Effector memory CD8-positive, alpha-beta T cell (primary cell): ENCODE results near the gene SPAG9.

Source experiments
- ATAC-seq: fragments of 150-1000 bp; cut with Tn5 transposase; replicated peaks from 2 replicates; pipeline ENCODE4 v1.10.0; 2021; ENCODE audit warnings: mild to moderate bottlenecking, moderate library complexity
- DNase-seq, 3 experiments: peaks; one replicate each; pipeline ENCODE4 v3.0.0; 2021
- H3K27ac Mint-ChIP-seq, 2 donors: one replicate each; pipeline ENCODE4 v1.8.0; 2022; ENCODE audit warnings: mild to moderate bottlenecking in 2 of 2, mixed read lengths in 2 of 2, moderate library complexity in 2 of 2
- H3K27me3 Mint-ChIP-seq, 2 donors: one replicate each; pipeline ENCODE4 v1.8.0; 2022; ENCODE audit warnings: mixed read lengths in 2 of 2
- H3K36me3 Mint-ChIP-seq: one replicate; pipeline ENCODE4 v1.8.0; 2022; ENCODE audit warnings: mild to moderate bottlenecking, moderate library complexity, mixed read lengths; ENCODE audit not compliant: insufficient read depth
- H3K4me1 Mint-ChIP-seq, 2 donors: one replicate each; pipeline ENCODE4 v1.8.0; 2022; ENCODE audit warnings: low read depth in 2 of 2, mixed read lengths in 2 of 2
- H3K4me3 Mint-ChIP-seq, 2 donors: one replicate each; pipeline ENCODE4 v1.8.0; 2022; ENCODE audit warnings: mild to moderate bottlenecking in 2 of 2, mixed read lengths in 2 of 2, moderate library complexity in 2 of 2
- H3K9me3 Mint-ChIP-seq, 2 donors: one replicate each; pipeline ENCODE4 v1.8.0; 2022; ENCODE audit warnings: mixed read lengths in 2 of 2

SPAG9 gene

DNA sequence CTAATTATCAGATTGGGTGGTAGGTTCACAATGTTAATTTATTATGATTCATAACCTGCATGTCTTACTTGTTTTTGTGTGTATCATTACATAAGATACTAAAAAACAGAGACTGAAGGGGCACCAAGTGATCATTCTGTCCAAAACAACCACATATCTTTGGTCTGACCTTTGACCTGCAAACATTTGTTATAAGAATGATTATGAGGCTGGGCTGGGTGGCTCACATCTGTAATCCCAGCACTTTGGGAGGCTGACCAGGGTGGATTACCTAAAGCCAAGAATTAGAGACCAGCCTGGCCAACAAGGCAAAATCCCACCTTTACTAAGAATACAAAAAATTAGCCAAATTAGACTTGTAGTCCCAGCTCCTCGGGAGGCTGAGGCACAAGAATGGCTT is 116.4 kb downstream of the SPAG9 start:
- Mint-ChIP-seq H3K4me3 (no peak overlapping the region), H3K36me3 (peaks cover 42% of the 10 kb centered on the region), H3K27me3 (no peaks in the 10 kb centered on the region), H3K4me1 (no peaks in the 10 kb centered on the region), H3K9me3 (no peaks in the 10 kb centered on the region), H3K27ac (no peak overlapping the region)
- ATAC-seq = no peak
- no peak for DNase-seq

- no peaks in the 10 kb centered on the region for H3K4me1 Mint-ChIP-seq
- H3K36me3 Mint-ChIP-seq = peaks cover 53% of the 10 kb centered on the region
- H3K4me3 Mint-ChIP-seq = no peak overlapping the region
- no peaks in the 10 kb centered on the region for H3K27me3 Mint-ChIP-seq
- DNase-seq (peak; percentile 29 to 35 (median 35)), ATAC-seq (peak; percentile 77)
- peak overlapping the region in 1 of 2 donors; percentile 5 for H3K27ac Mint-ChIP-seq
- no peaks in the 10 kb centered on the region for H3K9me3 Mint-ChIP-seq
Observed at GRCh38 chr17:51000835-51001638, 119.6 kb downstream of the SPAG9 start.

GRCh38 chr17:50995668-50996067 is 125.0 kb downstream of the SPAG9 start:
- H3K36me3 Mint-ChIP-seq = peaks cover 84% of the 10 kb centered on the region
- H3K9me3 Mint-ChIP-seq = no peaks in the 10 kb centered on the region
- H3K27ac Mint-ChIP-seq = no peak overlapping the region
- ATAC-seq = no peak
- no peak for DNase-seq
- no peak overlapping the region for H3K4me3 Mint-ChIP-seq
- H3K4me1 Mint-ChIP-seq = no peaks in the 10 kb centered on the region
- no peaks in the 10 kb centered on the region for H3K27me3 Mint-ChIP-seq

DNA sequence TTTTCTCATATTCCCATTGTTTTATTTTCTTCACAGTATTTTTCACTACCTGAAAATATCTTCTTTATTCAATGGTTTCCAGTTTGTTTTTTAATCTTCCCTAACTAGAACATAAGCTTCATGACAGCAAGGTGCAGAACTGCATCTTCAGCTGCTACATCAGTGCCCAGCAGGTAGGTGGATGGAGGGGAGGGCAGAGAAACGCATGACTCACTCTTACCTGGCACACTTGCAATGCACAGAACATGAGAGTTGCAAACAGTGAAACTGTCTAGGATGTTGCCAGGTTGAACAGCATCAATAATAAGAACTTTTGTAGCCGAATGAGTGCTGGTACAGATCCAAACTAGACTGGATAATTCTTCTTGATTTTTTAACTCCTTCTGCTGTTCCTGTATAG is 127.1 kb downstream of the SPAG9 start:
- peaks cover 86% of the 10 kb centered on the region for H3K36me3 Mint-ChIP-seq
- H3K27ac Mint-ChIP-seq = no peak overlapping the region
- ATAC-seq (no peak), DNase-seq (no peak)
- H3K27me3 Mint-ChIP-seq = no peaks in the 10 kb centered on the region
- H3K9me3 Mint-ChIP-seq = no peaks in the 10 kb centered on the region
- H3K4me1 Mint-ChIP-seq = no peaks in the 10 kb centered on the region
- no peak overlapping the region for H3K4me3 Mint-ChIP-seq

DNA sequence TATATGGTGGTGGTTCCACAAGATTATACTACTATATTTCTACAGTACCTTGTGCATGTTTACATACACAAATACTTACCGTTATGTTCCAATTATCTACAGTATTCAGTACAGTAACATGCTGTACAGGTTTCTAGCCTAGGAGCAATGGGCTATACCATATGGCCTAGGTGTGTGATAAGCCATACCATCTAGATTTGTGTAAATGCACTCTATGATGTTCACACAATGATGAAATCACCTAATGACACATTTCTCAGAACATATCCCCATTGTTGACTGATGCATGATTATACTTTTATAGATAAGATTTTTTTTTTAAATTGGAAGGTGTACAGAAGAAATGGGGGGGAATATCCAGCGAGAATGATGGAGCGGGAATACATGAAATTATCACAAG is 131.5 kb downstream of the SPAG9 start:
- ATAC-seq (no peak), DNase-seq (no peak)
- H3K4me3 Mint-ChIP-seq = no peak overlapping the region
- H3K9me3 Mint-ChIP-seq = no peaks in the 10 kb centered on the region
- peaks cover 75% of the 10 kb centered on the region for H3K36me3 Mint-ChIP-seq
- no peaks in the 10 kb centered on the region for H3K4me1 Mint-ChIP-seq
- no peak overlapping the region for H3K27ac Mint-ChIP-seq
- H3K27me3 Mint-ChIP-seq = no peaks in the 10 kb centered on the region

- ATAC-seq (no peak), DNase-seq (no peak)
- Mint-ChIP-seq H3K4me1 (no peaks in the 10 kb centered on the region), H3K9me3 (no peaks in the 10 kb centered on the region), H3K27me3 (no peaks in the 10 kb centered on the region), H3K4me3 (no peak overlapping the region), H3K36me3 (peaks cover 73% of the 10 kb centered on the region), H3K27ac (no peak overlapping the region)
Observed at GRCh38 chr17:50988427-50988826, 132.2 kb downstream of the SPAG9 start.

DNA sequence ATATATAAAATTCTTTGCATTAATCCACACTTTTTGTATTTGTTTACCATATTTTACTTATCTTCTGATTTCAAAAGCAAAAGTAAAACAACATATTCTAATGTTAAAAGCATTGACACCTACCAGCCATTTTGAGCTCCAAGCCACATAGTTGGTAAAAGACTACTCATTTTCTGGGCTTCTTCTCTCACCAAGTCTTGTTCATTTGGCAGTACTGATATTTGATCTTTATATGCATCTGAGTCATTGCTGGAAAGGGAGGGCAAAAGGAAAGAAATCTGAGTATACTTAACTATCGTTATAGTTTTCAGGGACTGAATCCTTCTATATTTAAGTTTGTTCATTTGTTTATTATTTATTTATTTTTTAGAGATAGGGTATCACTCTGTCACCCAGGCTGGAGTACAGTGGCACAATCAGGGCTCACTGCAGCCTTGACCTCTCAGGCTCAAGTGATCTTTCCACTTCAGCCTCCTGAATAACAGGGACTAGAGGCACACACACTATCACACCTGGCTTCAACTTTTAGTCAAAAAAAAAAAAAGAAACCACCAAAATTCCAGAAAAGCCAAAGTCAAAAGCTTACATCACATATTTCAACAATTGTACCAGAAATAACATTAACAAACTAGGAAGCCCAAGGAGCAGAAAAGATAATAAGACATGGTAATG is 133.5 kb downstream of the SPAG9 start:
- Mint-ChIP-seq H3K4me1 (no peaks in the 10 kb centered on the region), H3K27ac (no peak overlapping the region), H3K4me3 (no peak overlapping the region), H3K36me3 (peaks cover 68% of the 10 kb centered on the region), H3K9me3 (no peaks in the 10 kb centered on the region), H3K27me3 (no peaks in the 10 kb centered on the region)
- no peak for DNase-seq
- no peak for ATAC-seq

- no peak for DNase-seq
- H3K36me3 Mint-ChIP-seq = peaks cover 75% of the 10 kb centered on the region
Observed at GRCh38 chr17:50981279-50981678, 139.4 kb downstream of the SPAG9 start.

GRCh38 chr17:50979524-50979927 is 141.1 kb downstream of the SPAG9 start:
- Mint-ChIP-seq H3K27me3 (no peaks in the 10 kb centered on the region), H3K36me3 (peaks cover 74% of the 10 kb centered on the region), H3K27ac (peak overlapping the region in 1 of 2 donors; percentile 53), H3K4me1 (peaks cover 5 to 8% of the 10 kb centered on the region in 2 donors), H3K9me3 (no peaks in the 10 kb centered on the region), H3K4me3 (no peak overlapping the region)
- DNase-seq = no peak
- no peak for ATAC-seq

More at GRCh38 chr17:50981279-50981678, 139.4 kb downstream of the SPAG9 start:
- Mint-ChIP-seq H3K9me3 (no peaks in the 10 kb centered on the region), H3K27me3 (no peaks in the 10 kb centered on the region), H3K4me1 (peaks cover 5 to 8% of the 10 kb centered on the region in 2 donors), H3K27ac (no peak overlapping the region), H3K4me3 (no peak overlapping the region)
- no peak for ATAC-seq

- DNase-seq = no peak
- Mint-ChIP-seq H3K27me3 (no peaks in the 10 kb centered on the region), H3K4me1 (peaks cover 5 to 8% of the 10 kb centered on the region in 2 donors), H3K4me3 (no peak overlapping the region), H3K27ac (peak overlapping the region; percentile 42 to 80), H3K36me3 (peaks cover 71% of the 10 kb centered on the region), H3K9me3 (no peaks in the 10 kb centered on the region)
- no peak for ATAC-seq
Observed at GRCh38 chr17:50977487-50978159, 143.0 kb downstream of the SPAG9 start.

DNA sequence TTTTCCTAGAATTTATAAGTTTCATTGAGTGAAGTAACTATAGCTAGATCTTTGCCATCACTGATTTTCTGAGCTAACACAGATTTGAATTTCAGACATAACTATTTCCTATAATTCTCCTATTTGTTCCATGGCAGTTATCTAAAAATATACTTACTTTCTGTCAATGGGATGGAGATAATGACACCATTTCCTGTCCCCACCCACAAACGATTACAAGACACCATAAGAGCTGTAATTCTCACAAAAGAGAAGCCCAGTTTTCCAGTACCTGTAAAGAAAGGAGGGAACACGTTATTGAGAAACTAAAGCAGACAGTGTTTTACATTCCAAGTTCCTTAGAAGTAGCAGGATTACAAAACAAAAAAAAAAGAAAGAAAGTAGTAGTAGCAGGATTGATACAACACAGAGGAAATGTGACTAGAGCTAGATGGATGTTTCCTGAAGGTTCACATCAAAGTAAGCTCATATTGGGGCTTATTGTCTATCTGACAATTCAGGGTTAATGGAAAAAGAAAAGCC is 143.7 kb downstream of the SPAG9 start:
- Mint-ChIP-seq H3K4me1 (peaks cover 5 to 8% of the 10 kb centered on the region in 2 donors), H3K36me3 (peaks cover 66% of the 10 kb centered on the region), H3K27me3 (no peaks in the 10 kb centered on the region), H3K27ac (peak overlapping the region; percentile 42 to 80), H3K9me3 (no peaks in the 10 kb centered on the region), H3K4me3 (no peak overlapping the region)
- DNase-seq = no peak
- no peak for ATAC-seq

DNA sequence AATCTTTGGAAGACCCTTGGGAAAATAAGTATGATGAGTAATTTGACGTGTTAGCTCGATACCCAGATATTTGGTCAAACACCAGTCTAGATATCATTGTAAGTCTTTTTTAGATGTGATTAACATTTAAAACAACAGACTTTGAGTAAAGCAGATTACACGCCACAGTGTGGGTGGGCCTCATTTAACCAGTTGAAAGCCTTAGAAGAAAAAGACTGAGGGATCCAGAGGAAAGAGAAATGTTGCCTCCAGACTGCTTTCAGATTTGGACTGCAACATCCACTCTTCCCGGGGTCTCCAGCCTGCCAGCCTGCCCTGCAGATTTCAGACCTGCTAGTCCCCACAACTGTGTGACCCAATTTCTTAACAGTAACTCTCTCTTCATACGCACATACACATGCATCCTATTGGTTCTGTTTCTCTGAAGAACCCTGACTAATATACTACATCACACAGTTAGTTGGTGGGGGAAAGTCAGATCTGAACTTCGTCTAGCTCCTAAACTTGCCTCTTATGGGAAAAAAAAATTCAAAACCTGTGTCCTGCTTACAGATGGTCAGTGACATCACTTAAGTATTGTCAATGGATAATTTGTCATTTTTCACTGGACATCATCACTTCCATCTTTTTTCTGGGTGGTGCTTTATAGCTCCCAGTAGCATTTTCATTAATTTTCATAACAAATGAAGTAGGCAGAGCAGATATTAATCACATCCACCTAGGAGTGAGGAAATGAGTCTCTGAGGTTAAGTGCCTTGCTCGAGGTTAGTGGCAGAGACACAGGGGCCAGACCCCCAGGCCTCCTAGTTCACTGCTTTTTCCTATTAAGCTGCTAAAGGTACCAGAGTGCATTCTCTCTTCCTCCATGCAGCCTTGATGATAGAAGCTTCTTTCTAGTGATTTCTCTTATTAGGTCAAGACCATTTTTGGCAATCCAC is 146.8 kb downstream of the SPAG9 start:
- ATAC-seq (no peak), DNase-seq (no peak)
- H3K27me3 Mint-ChIP-seq = no peaks in the 10 kb centered on the region
- peaks cover 55% of the 10 kb centered on the region for H3K36me3 Mint-ChIP-seq
- H3K27ac Mint-ChIP-seq = no peak overlapping the region
- no peaks in the 10 kb centered on the region for H3K9me3 Mint-ChIP-seq
- H3K4me3 Mint-ChIP-seq = no peak overlapping the region
- H3K4me1 Mint-ChIP-seq = peaks cover 5 to 8% of the 10 kb centered on the region in 2 donors

GRCh38 chr17:50972577-50972976 is 148.1 kb downstream of the SPAG9 start:
- ATAC-seq = no peak
- no peak for DNase-seq
- Mint-ChIP-seq H3K4me3 (no peak overlapping the region), H3K9me3 (no peaks in the 10 kb centered on the region), H3K36me3 (peaks cover 44% of the 10 kb centered on the region), H3K4me1 (peaks cover 5 to 7% of the 10 kb centered on the region in 2 donors), H3K27me3 (no peaks in the 10 kb centered on the region), H3K27ac (no peak overlapping the region)
